HEK293 (cell line): ENCODE data around the gene CHST4.

Experiments used
- CTCF ChIP-seq: fragments of 450-650 bp; formaldehyde crosslinking; IDR thresholded peaks from 2 replicates; pipeline ENCODE4 v1.5.1; 2016; ENCODE audit warnings: missing biosample characterization, missing genetic modification characterization
- HOXD13 ChIP-seq: sonication (generic); formaldehyde crosslinking; IDR thresholded peaks from 2 replicates; pipeline ENCODE4 v1.8.0; 2022; ENCODE audit warnings: missing genetic modification reagents, borderline replicate concordance
- PRDM1 ChIP-seq: fragments of 450-650 bp; formaldehyde crosslinking; IDR thresholded peaks from 2 replicates; pipeline ENCODE4; 2016; ENCODE audit warnings: missing biosample characterization, missing genetic modification characterization
- REPIN1 ChIP-seq: fragments of 450-650 bp; formaldehyde crosslinking; IDR thresholded peaks from 2 replicates; pipeline ENCODE4 v1.5.1; 2017; ENCODE audit warnings: missing biosample characterization, missing genetic modification characterization, low read depth
- ZEB2 ChIP-seq: fragments of 450-650 bp; formaldehyde crosslinking; IDR thresholded peaks from 2 replicates; pipeline ENCODE4 v1.5.1; 2016; ENCODE audit warnings: missing biosample characterization, missing genetic modification characterization
- ZNF146 ChIP-seq: fragments of 450-650 bp; formaldehyde crosslinking; IDR thresholded peaks from 2 replicates; pipeline ENCODE4 v1.5.1; 2016; ENCODE audit warnings: missing biosample characterization, missing genetic modification characterization
- ZNF155 ChIP-seq: fragments of 450-650 bp; formaldehyde crosslinking; IDR thresholded peaks from 2 replicates; pipeline ENCODE4 v1.5.1; 2016; ENCODE audit warnings: missing biosample characterization, missing genetic modification characterization
- ZNF391 ChIP-seq: fragments of 450-650 bp; formaldehyde crosslinking; IDR thresholded peaks from 2 replicates; pipeline ENCODE4 v1.5.1; 2016; ENCODE audit warnings: low read depth, missing biosample characterization, missing genetic modification characterization, borderline replicate concordance
- ZNF513 ChIP-seq: fragments of 450-650 bp; IDR thresholded peaks from 2 replicates; pipeline ENCODE4 v1.5.1; 2018; ENCODE audit warnings: missing biosample characterization, missing genetic modification characterization
- ZNF629 ChIP-seq: fragments of 450-650 bp; formaldehyde crosslinking; IDR thresholded peaks from 2 replicates; pipeline ENCODE4 v1.5.1; 2017; ENCODE audit warnings: missing biosample characterization, missing genetic modification characterization
- ZNF76 ChIP-seq: fragments of 450-650 bp; formaldehyde crosslinking; IDR thresholded peaks from 2 replicates; pipeline ENCODE4; 2016; ENCODE audit warnings: low read depth, missing biosample characterization, missing genetic modification characterization, borderline replicate concordance
- TF ChIP-seq, protein P1 (sequence below): fragments of 450-650 bp; formaldehyde crosslinking; IDR thresholded peaks from 2 replicates; pipeline ENCODE4 v1.5.1; 2016; ENCODE audit warnings: missing biosample characterization, missing genetic modification characterization

DNA sequence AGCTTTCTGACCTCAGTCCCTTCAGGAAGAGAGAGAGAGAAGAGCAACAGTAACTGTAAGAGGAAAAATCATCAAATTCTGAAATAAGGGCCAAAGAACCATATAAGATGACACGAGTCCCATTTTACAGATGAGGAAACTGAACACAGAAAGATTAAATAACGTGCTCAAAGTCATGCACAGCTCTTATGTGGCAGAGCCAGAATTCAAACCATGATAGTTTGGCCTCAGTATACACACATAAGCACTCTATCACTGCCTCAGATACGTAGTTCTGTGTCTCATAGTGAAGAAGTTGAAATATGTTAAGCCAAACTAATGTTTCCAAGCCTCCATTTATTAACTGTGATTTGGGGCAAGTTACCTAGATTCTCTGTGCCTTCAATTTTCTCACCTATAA lies 35.2 kb upstream of the CHST4 start:
- TF ChIP-seq CTCF (tag by site-specific recombination) (no peak), ZNF513 (tag by site-specific recombination) (no peak), PRDM1 (tag by site-specific recombination) (no peak), ZNF391 (no peak), HOXD13 (no peak), ZNF146 (tag by site-specific recombination) (no peak), ZNF76 (no peak), ZNF155 (tag by site-specific recombination) (no peak), REPIN1 (tag by site-specific recombination) (no peak), ZEB2 (tag by site-specific recombination) (no peak), ZNF629 (tag by site-specific recombination) (no peak)
- TF ChIP-seq, protein P1, sequence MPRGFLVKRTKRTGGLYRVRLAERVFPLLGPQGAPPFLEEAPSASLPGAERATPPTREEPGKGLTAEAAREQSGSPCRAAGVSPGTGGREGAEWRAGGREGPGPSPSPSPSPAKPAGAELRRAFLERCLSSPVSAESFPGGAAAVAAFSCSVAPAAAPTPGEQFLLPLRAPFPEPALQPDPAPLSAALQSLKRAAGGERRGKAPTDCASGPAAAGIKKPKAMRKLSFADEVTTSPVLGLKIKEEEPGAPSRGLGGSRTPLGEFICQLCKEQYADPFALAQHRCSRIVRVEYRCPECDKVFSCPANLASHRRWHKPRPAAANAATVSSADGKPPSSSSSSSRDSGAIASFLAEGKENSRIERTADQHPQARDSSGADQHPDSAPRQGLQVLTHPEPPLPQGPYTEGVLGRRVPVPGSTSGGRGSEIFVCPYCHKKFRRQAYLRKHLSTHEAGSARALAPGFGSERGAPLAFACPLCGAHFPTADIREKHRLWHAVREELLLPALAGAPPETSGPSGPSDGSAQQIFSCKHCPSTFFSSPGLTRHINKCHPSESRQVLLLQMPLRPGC (tag by site-specific recombination): no peak
